ENCODE data around the gene VPS37C. TPM values are rescaled to one million over a fixed set of nuclear protein-coding genes. Genes with fewer than 3 reads are reported as not detected.
A peak's percentile ranks its signal among the peaks of the same experiment; 100 is the strongest.

VPS37C gene
- total and polyA plus RNA-seq, 4 donors, result 14.8 to 35.8 (median 22.3) TPM

- H3K9ac ChIP-seq (ENCODE audit: insufficient read depth in 1 of 2, low read length in 2 of 2), result no peak overlapping the region
- peak; percentile 42 to 63 (median 47) for DNase-seq
Measured at GRCh38 chr11:61126256-61126655, 35.0 kb downstream of the VPS37C start.

GRCh38 chr11:61125310-61125684 lies 35.9 kb downstream of the VPS37C start:
- no peak for TF ChIP-seq CTCF (IDR thresholded peaks at IDR 0.05; ENCODE audit: control extremely low read depth, extremely low read depth)
- Histone ChIP-seq H3K9ac (ENCODE audit: insufficient read depth in 1 of 2, low read length in 2 of 2) (no peak overlapping the region), H3K4me1 (ENCODE audit: control insufficient read depth in 5 of 5, insufficient read depth in 5 of 5, low read length in 5 of 5) (peaks cover 0 to 19% (median 3%) of the 10 kb centered on the region in 5 donors), H3K27ac (ENCODE audit: low read depth in 1 of 2, low read length in 1 of 2) (no peak overlapping the region), H3K27me3 (ENCODE audit: control insufficient read depth in 3 of 3, insufficient read depth in 3 of 3, low read length in 2 of 3) (no peaks in the 10 kb centered on the region), H3K4me3 (no peak overlapping the region), H3K9me3 (ENCODE audit: control insufficient read depth in 4 of 4, insufficient read depth in 3 of 4, low read length in 3 of 4) (peaks cover 0 to 2% (median 0%) of the 10 kb centered on the region in 4 donors), H3K36me3 (ENCODE audit: control insufficient read depth in 4 of 4, insufficient read depth in 4 of 4, low read length in 4 of 4) (peaks cover 0 to 2% (median 0%) of the 10 kb centered on the region in 4 donors)
- DNase-seq (no peak), ATAC-seq (ENCODE audit: insufficient read depth, low FRiP score) (no peak)
- WGBS, 2 donors, result 80 to 85% methylated on average over 6 of the region's 6 CpGs

More at GRCh38 chr11:61126256-61126655, 35.0 kb downstream of the VPS37C start:
- WGBS, 2 donors, result 62 to 73% methylated on average over 14 of the region's 14 CpGs
- TF ChIP-seq CTCF (IDR thresholded peaks at IDR 0.05; ENCODE audit: control extremely low read depth, extremely low read depth), result no peak
- Histone ChIP-seq H3K4me1 (ENCODE audit: control insufficient read depth in 5 of 5, insufficient read depth in 5 of 5, low read length in 5 of 5) (peaks cover 0 to 13% (median 0%) of the 10 kb centered on the region in 5 donors), H3K4me3 (no peak overlapping the region), H3K27me3 (ENCODE audit: control insufficient read depth in 3 of 3, insufficient read depth in 3 of 3, low read length in 2 of 3) (no peaks in the 10 kb centered on the region), H3K9me3 (ENCODE audit: control insufficient read depth in 4 of 4, insufficient read depth in 3 of 4, low read length in 3 of 4) (peaks cover 0 to 2% (median 0%) of the 10 kb centered on the region in 4 donors), H3K27ac (ENCODE audit: low read depth in 1 of 2, low read length in 1 of 2) (no peak overlapping the region), H3K36me3 (ENCODE audit: control insufficient read depth in 4 of 4, insufficient read depth in 4 of 4, low read length in 4 of 4) (peaks cover 0 to 4% (median under 1%) of the 10 kb centered on the region in 4 donors)
- ATAC-seq (ENCODE audit: insufficient read depth, low FRiP score), result no peak

- no peak for DNase-seq
- Histone ChIP-seq H3K9ac (ENCODE audit: insufficient read depth in 1 of 2, low read length in 2 of 2) (no peak overlapping the region), H3K9me3 (ENCODE audit: control insufficient read depth in 4 of 4, insufficient read depth in 3 of 4, low read length in 3 of 4) (peaks cover 0 to 2% (median 0%) of the 10 kb centered on the region in 4 donors), H3K4me1 (ENCODE audit: control insufficient read depth in 5 of 5, insufficient read depth in 5 of 5, low read length in 5 of 5) (peaks cover 0 to 15% (median 3%) of the 10 kb centered on the region in 5 donors), H3K4me3 (no peak overlapping the region), H3K36me3 (ENCODE audit: control insufficient read depth in 4 of 4, insufficient read depth in 4 of 4, low read length in 4 of 4) (peaks cover 0 to 2% (median 0%) of the 10 kb centered on the region in 4 donors), H3K27me3 (ENCODE audit: control insufficient read depth in 3 of 3, insufficient read depth in 3 of 3, low read length in 2 of 3) (no peaks in the 10 kb centered on the region), H3K27ac (ENCODE audit: low read depth in 1 of 2, low read length in 1 of 2) (no peak overlapping the region)
- 88 to 90% methylated on average over 17 of the region's 17 CpGs for WGBS, 2 donors
- no peak for ATAC-seq (ENCODE audit: insufficient read depth, low FRiP score)
- TF ChIP-seq CTCF (IDR thresholded peaks at IDR 0.05; ENCODE audit: control extremely low read depth, extremely low read depth), result no peak
Measured at GRCh38 chr11:61124574-61125309, 36.5 kb downstream of the VPS37C start.

Data from lung (tissue), 12 donors.